Activated CD8-positive, alpha-beta memory T cell treated with anti-CD3 and anti-CD28 coated beads, Interleukin-2, amount 10 ng/mL, durations not matched to agents 7 days and 5 days (primary cell): Measurements from ENCODE around the gene DPP4. TPM values are rescaled to one million over a fixed set of nuclear protein-coding genes. Genes with fewer than 3 reads are reported as not detected.
"Not testable (repeated sequence)": the region's sequence is repeated elsewhere in the genome, so short reads cannot be mapped to it uniquely, and the experiment has no call there.

Experiments used
- ATAC-seq: fragments of 150-1000 bp; cut with Tn5 transposase; one replicate; pipeline ENCODE4 v1.10.0; 2021; ENCODE audit warnings: moderate library complexity
- CTCF ChIA-PET: fragments of 350-600 bp; sonication (Branson Sonifier 250); formaldehyde crosslinking; loops from one replicate; lab custom pipeline; 2021; ENCODE audit warnings: antibody characterized with exemption; lab: Charles Lee
- DNase-seq: peaks from one replicate; pipeline ENCODE4 v3.0.0-alpha.2; 2020
- H3K27ac Mint-ChIP-seq: one replicate; pipeline ENCODE4 v1.8.0; 2021; ENCODE audit warnings: mild to moderate bottlenecking, mixed read lengths
- H3K27me3 Mint-ChIP-seq: one replicate; pipeline ENCODE4 v1.8.0; 2021; ENCODE audit warnings: mixed read lengths
- H3K36me3 Mint-ChIP-seq: one replicate; pipeline ENCODE4 v1.8.0; 2021; ENCODE audit warnings: mild to moderate bottlenecking, mixed read lengths
- H3K4me1 Mint-ChIP-seq: one replicate; pipeline ENCODE4 v1.8.0; 2021; ENCODE audit warnings: mixed read lengths
- H3K4me3 Mint-ChIP-seq: one replicate; pipeline ENCODE4 v1.8.0; 2021; ENCODE audit warnings: mild to moderate bottlenecking, moderate library complexity, mixed read lengths
- H3K9me3 Mint-ChIP-seq: one replicate; pipeline ENCODE4 v1.8.0; 2022; ENCODE audit warnings: low read depth, mixed read lengths
- total RNA-seq, 2 experiments: library from RNA; stranded (reverse); gene quantifications; one replicate each; pipeline ENCODE4 v1.2.3, GENCODE V29; 2021

Gene DPP4
- total RNA-seq, 2 experiments from 2014 or later, result 106 to 115 TPM

DNA sequence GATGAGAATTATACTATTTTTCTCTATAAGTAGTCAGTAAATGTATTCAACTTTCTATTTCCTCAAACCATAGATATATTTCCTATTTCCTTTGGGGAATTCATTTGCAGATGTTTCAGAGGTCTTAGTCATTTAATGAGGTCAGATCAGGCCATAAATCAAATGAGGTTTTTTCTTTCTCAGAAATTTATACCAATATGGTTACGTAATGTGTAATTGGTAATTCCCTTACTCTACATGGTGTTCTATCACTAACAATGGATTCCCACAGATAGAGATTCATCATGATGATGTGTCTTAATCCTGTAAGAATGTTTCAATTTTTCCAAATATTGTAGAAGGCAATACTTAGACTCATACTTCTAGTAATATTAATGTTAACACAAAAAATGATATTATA, 108.0 kb downstream of the DPP4 start:
- no peaks in the 10 kb centered on the region for H3K27me3 Mint-ChIP-seq
- peak overlapping the region; percentile 59 for H3K27ac Mint-ChIP-seq
- H3K36me3 Mint-ChIP-seq, result peaks cover 60% of the 10 kb centered on the region
- DNase-seq (no peak), ATAC-seq (peak; percentile 68)
- CTCF ChIA-PET, result no interaction called here
- peaks cover 50% of the 10 kb centered on the region for H3K4me1 Mint-ChIP-seq
- no peak overlapping the region for H3K4me3 Mint-ChIP-seq
- H3K9me3 Mint-ChIP-seq, result peaks cover 4% of the 10 kb centered on the region

GRCh38 chr2:161964160-161964559, 109.9 kb downstream of the DPP4 start:
- H3K27ac Mint-ChIP-seq, result peak overlapping the region; percentile 67
- ATAC-seq (peak; percentile 34), DNase-seq (no peak)
- H3K4me1 Mint-ChIP-seq, result peaks cover 46% of the 10 kb centered on the region
- H3K4me3 Mint-ChIP-seq, result peak overlapping the region; percentile 11
- peaks cover 52% of the 10 kb centered on the region for H3K36me3 Mint-ChIP-seq
- H3K9me3 Mint-ChIP-seq, result peaks cover 4% of the 10 kb centered on the region
- CTCF ChIA-PET, result interaction anchor here (1.2 to 2.3 kb wide), 3 partner anchors 11 to 17 kb away, joined by 3 to 10 read pairs (median 4); no protein-coding TSS in a partner anchor
- no peaks in the 10 kb centered on the region for H3K27me3 Mint-ChIP-seq

DNA sequence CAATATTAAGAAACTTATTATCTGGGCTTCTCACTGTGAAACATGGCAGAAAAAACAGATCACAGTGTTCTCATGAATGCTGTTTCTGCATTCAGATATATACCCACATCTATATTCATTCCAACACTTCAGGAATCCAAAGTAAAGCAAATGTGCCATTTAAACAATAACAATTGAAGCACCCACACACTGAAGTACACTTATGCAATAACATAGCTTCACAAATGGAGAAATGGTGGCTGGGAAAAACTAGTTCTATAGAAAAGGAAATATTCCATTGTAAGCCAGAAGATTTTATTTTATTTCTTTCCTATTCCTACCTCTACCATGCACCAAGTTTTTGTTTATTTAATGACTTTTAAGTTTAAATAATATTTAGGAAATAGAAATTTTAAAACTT, 111.9 kb downstream of the DPP4 start:
- Mint-ChIP-seq H3K27me3 (no peaks in the 10 kb centered on the region), H3K9me3 (no peaks in the 10 kb centered on the region)
- CTCF ChIA-PET, result no interaction called here

GRCh38 chr2:161961061-161961460, 113.0 kb downstream of the DPP4 start:
- CTCF ChIA-PET, result no interaction called here
- Mint-ChIP-seq H3K4me3 (no peak overlapping the region), H3K27ac (no peak overlapping the region), H3K4me1 (peaks cover 52% of the 10 kb centered on the region), H3K36me3 (peaks cover 41% of the 10 kb centered on the region), H3K9me3 (no peaks in the 10 kb centered on the region), H3K27me3 (no peaks in the 10 kb centered on the region)
- DNase-seq (no peak), ATAC-seq (no peak)

More for the DNA sequence above, 111.9 kb downstream of the DPP4 start:
- H3K4me3 Mint-ChIP-seq, result no peak overlapping the region
- DNase-seq (no peak), ATAC-seq (no peak)
- H3K36me3 Mint-ChIP-seq, result peaks cover 44% of the 10 kb centered on the region
- no peak overlapping the region for H3K27ac Mint-ChIP-seq
- peaks cover 46% of the 10 kb centered on the region for H3K4me1 Mint-ChIP-seq

DNA sequence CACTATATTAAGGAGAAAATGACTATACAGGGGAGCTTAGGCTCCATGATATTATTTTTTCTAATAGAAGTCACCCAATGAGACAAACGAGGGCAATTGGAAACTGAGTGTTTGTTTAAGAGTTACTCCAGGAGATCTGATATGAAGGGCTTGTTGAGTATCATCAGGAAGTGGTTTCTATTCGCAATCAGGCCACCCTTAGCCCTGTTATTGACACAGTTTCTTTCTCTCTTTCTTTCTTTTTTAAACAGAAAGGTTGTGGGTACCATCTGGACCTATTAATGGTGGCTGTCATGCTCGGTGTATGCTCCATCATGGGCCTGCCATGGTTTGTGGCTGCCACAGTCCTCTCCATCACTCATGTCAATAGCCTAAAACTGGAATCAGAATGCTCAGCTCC, 117.3 kb downstream of the DPP4 start:
- peak; percentile 65 for ATAC-seq
- peak overlapping the region; percentile 94 for H3K27ac Mint-ChIP-seq
- peak overlapping the region; percentile 46 for H3K4me3 Mint-ChIP-seq
- peaks cover 68% of the 10 kb centered on the region for H3K4me1 Mint-ChIP-seq
- peak; percentile 58 for DNase-seq
- no peaks in the 10 kb centered on the region for H3K27me3 Mint-ChIP-seq
- H3K36me3 Mint-ChIP-seq, result peaks cover 26% of the 10 kb centered on the region
- CTCF ChIA-PET, result interaction anchor here (1.0 to 1.1 kb wide), 2 partner anchors 10 to 15 kb away, joined by 3 to 4 read pairs; no protein-coding TSS in a partner anchor
- H3K9me3 Mint-ChIP-seq, result no peaks in the 10 kb centered on the region

DNA sequence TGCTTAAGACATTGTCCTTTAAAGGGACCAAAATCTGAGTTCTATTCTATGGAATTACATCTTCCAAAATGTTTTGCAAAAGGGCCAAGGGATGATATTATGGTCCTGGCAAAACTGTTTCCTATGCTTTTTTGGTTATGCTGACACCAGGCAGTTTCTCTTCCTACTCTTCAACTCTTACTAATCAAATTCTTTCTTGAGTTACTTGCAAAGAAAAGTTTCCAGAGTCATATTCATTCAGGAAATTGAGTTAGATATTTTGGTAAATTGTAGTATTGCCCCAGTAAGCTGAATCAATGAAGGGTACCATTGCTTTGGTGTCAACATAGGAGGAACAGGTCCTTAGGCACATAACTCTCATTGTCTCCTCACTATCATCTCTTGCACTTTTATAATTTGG, 118.8 kb downstream of the DPP4 start:
- CTCF ChIA-PET, result interaction anchor here (0.9 to 3.4 kb wide), 5 partner anchors 9 to 167 kb away, joined by 3 to 10 read pairs (median 4); no protein-coding TSS in a partner anchor
- H3K4me1 Mint-ChIP-seq, result peaks cover 76% of the 10 kb centered on the region
- no peak for ATAC-seq
- no peaks in the 10 kb centered on the region for H3K9me3 Mint-ChIP-seq
- no peak overlapping the region for H3K4me3 Mint-ChIP-seq
- peaks cover 26% of the 10 kb centered on the region for H3K36me3 Mint-ChIP-seq
- peak overlapping the region; percentile 89 for H3K27ac Mint-ChIP-seq
- no peaks in the 10 kb centered on the region for H3K27me3 Mint-ChIP-seq
- DNase-seq, result no peak

DNA sequence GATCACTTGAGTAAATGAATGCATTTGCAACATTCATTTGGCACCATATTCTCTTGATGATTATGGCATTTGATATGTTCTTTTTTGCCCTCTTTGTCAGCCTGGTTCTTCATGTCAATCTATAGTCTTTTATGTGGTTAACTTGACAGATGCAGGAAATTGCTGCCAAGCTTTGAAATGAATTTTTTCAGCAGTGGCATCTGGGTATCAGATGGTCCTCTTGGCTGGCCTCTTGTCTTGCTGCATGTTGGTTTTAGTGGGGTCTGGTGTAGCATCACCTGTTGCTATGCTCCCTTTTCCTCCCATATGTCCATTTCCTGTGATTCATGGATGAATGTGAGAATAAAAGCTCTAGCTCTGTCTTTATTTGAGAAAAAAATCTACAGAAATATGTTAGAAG, 119.9 kb downstream of the DPP4 start:
- no peak overlapping the region for H3K4me3 Mint-ChIP-seq
- no peak for DNase-seq
- peaks cover 23% of the 10 kb centered on the region for H3K36me3 Mint-ChIP-seq
- no peak for ATAC-seq
- H3K9me3 Mint-ChIP-seq, result no peaks in the 10 kb centered on the region
- peaks cover 75% of the 10 kb centered on the region for H3K4me1 Mint-ChIP-seq
- H3K27me3 Mint-ChIP-seq, result no peaks in the 10 kb centered on the region
- peak overlapping the region; percentile 92 for H3K27ac Mint-ChIP-seq
- CTCF ChIA-PET, result interaction anchor here (0.7 to 3.4 kb wide), 11 partner anchors 10 to 168 kb away, joined by 3 to 15 read pairs (median 4); no protein-coding TSS in a partner anchor

- H3K4me1 Mint-ChIP-seq, result peaks cover 75% of the 10 kb centered on the region
- CTCF ChIA-PET, result interaction anchor here (0.7 to 3.4 kb wide), 11 partner anchors 11 to 366 kb away, joined by 3 to 15 read pairs (median 4); partner anchors contain the start of gene DPP4
- not testable (repeated sequence) for ATAC-seq, H3K27me3 Mint-ChIP-seq, H3K9me3 Mint-ChIP-seq, H3K4me3 Mint-ChIP-seq, DNase-seq
- H3K27ac Mint-ChIP-seq, result peak overlapping the region; percentile 92
- H3K36me3 Mint-ChIP-seq, result peaks cover 20% of the 10 kb centered on the region
These were observed 120.6 kb downstream of the DPP4 start for GRCh38 chr2:161953367-161953766.

DNA sequence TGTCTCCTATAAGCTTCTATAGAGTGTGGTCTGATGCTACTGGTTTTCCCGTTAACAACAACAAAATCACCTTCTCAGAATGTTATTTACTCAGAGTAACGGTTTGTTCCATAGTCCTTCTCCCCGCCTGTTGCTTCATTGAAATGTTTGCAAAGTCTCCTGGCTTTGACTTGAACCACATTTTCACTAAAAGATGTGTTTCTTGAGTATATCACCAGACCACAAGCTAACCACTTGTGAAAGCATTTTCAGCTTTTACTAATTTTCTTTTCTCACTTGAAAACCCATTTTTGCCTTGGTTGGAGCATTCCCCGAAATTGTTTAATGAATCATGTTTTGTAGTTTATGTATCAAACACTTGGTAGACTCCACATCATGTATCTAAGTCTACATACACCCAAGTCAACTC, 121.2 kb downstream of the DPP4 start:
- H3K4me3 Mint-ChIP-seq, result peak overlapping the region; percentile 25
- no peaks in the 10 kb centered on the region for H3K27me3 Mint-ChIP-seq
- CTCF ChIA-PET, result interaction anchor here (1.2 to 3.4 kb wide), 8 partner anchors 10 to 366 kb away, joined by 3 to 15 read pairs (median 6); partner anchors contain the start of gene DPP4
- peak overlapping the region; percentile 92 for H3K27ac Mint-ChIP-seq
- peaks cover 77% of the 10 kb centered on the region for H3K4me1 Mint-ChIP-seq
- no peaks in the 10 kb centered on the region for H3K9me3 Mint-ChIP-seq
- peak; percentile 72 for ATAC-seq
- peak; percentile 72 for DNase-seq
- H3K36me3 Mint-ChIP-seq, result peaks cover 17% of the 10 kb centered on the region

GRCh38 chr2:161947836-161948235, 126.2 kb downstream of the DPP4 start:
- no peak for DNase-seq
- no peak for ATAC-seq
- peaks cover 53% of the 10 kb centered on the region for H3K4me1 Mint-ChIP-seq
- peak overlapping the region; percentile 59 for H3K27ac Mint-ChIP-seq
- no peaks in the 10 kb centered on the region for H3K9me3 Mint-ChIP-seq
- peaks cover 5% of the 10 kb centered on the region for H3K27me3 Mint-ChIP-seq
- no peak overlapping the region for H3K4me3 Mint-ChIP-seq
- CTCF ChIA-PET, result interaction anchor here (0.6 to 4.7 kb wide), 13 partner anchors 8 to 594 kb away, joined by 3 to 36 read pairs (median 5); no protein-coding TSS in a partner anchor
- peaks cover 5% of the 10 kb centered on the region for H3K36me3 Mint-ChIP-seq

GRCh38 chr2:161947406-161947805, 126.6 kb downstream of the DPP4 start:
- CTCF ChIA-PET, result interaction anchor here (0.9 to 4.7 kb wide), 18 partner anchors 17 to 771 kb away, joined by 3 to 36 read pairs (median 5); partner anchors contain the start of gene IFIH1
- DNase-seq (no peak), ATAC-seq (no peak)
- H3K4me1 Mint-ChIP-seq, result peaks cover 48% of the 10 kb centered on the region
- H3K27ac Mint-ChIP-seq, result peak overlapping the region; percentile 59
- no peak overlapping the region for H3K4me3 Mint-ChIP-seq
- H3K36me3 Mint-ChIP-seq, result peaks cover 5% of the 10 kb centered on the region
- H3K9me3 Mint-ChIP-seq, result no peaks in the 10 kb centered on the region
- H3K27me3 Mint-ChIP-seq, result peaks cover 5% of the 10 kb centered on the region

DNA sequence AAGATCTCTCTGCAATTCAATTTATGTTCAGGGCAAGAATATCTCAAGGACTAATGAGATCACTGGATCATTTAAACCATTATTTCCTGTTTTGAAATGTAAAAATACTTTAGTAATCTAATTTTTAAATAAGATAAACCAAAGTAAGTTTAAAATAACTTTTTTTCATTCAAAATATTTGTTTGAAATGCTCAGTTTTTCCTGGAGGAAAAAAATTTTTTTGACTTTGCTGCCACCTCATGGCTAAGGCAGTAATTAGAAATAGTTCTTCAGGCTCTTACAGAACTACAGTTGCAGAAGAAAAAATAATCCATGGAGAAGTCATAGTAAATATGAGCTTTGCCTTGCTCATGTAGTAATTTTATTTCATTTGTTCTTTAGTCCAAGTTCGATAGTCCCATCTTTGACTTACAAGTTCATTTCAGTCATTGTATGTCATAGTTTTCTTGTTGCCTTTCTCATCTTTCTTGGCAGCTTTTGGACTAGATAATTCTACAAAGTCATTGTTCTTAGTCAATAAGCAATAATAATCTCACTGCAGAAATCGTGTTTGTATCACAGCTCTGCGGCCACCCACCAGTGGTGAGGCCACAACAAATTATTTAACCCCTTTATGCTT, 127.4 kb downstream of the DPP4 start:
- H3K27ac Mint-ChIP-seq, result peak overlapping the region; percentile 49
- no peak overlapping the region for H3K4me3 Mint-ChIP-seq
- peaks cover 5% of the 10 kb centered on the region for H3K36me3 Mint-ChIP-seq
- no peak for DNase-seq
- peaks cover 8% of the 10 kb centered on the region for H3K27me3 Mint-ChIP-seq
- H3K9me3 Mint-ChIP-seq, result no peaks in the 10 kb centered on the region
- peak; percentile 64 for ATAC-seq
- peaks cover 43% of the 10 kb centered on the region for H3K4me1 Mint-ChIP-seq
- CTCF ChIA-PET, result interaction anchor here (0.8 to 4.7 kb wide), 25 partner anchors 10 to 771 kb away, joined by 3 to 36 read pairs (median 4); partner anchors contain the start of gene IFIH1

GRCh38 chr2:161943011-161943410, 131.0 kb downstream of the DPP4 start:
- no peaks in the 10 kb centered on the region for H3K36me3 Mint-ChIP-seq
- no peak for ATAC-seq
- CTCF ChIA-PET, result interaction anchor here (1.1 to 4.0 kb wide), 4 partner anchors 11 to 949 kb away, joined by 3 to 26 read pairs (median 4); no protein-coding TSS in a partner anchor

More at GRCh38 chr2:161943011-161943410, 131.0 kb downstream of the DPP4 start:
- Mint-ChIP-seq H3K9me3 (no peaks in the 10 kb centered on the region), H3K4me1 (peaks cover 20% of the 10 kb centered on the region), H3K27me3 (peaks cover 20% of the 10 kb centered on the region), H3K27ac (no peak overlapping the region), H3K4me3 (no peak overlapping the region)
- DNase-seq, result no peak
